Measurements from ENCODE around the gene NEB.
A peak's percentile ranks its signal among the peaks of the same experiment; 100 is the strongest.

Gene NEB

GRCh38 chr2:151777487-151777886 lies 43.2 kb upstream of the NEB start:
- no peak for DNase-seq (ENCODE audit: low read depth)
- no peak overlapping the region for H3K4me3 ChIP-seq (ENCODE audit: low read depth, low read length)
- TF ChIP-seq, protein P1, sequence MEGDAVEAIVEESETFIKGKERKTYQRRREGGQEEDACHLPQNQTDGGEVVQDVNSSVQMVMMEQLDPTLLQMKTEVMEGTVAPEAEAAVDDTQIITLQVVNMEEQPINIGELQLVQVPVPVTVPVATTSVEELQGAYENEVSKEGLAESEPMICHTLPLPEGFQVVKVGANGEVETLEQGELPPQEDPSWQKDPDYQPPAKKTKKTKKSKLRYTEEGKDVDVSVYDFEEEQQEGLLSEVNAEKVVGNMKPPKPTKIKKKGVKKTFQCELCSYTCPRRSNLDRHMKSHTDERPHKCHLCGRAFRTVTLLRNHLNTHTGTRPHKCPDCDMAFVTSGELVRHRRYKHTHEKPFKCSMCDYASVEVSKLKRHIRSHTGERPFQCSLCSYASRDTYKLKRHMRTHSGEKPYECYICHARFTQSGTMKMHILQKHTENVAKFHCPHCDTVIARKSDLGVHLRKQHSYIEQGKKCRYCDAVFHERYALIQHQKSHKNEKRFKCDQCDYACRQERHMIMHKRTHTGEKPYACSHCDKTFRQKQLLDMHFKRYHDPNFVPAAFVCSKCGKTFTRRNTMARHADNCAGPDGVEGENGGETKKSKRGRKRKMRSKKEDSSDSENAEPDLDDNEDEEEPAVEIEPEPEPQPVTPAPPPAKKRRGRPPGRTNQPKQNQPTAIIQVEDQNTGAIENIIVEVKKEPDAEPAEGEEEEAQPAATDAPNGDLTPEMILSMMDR (conservative IDR thresholded peaks at IDR 0.05; ENCODE audit: low read depth, low read length), result peak; percentile 43

DNA sequence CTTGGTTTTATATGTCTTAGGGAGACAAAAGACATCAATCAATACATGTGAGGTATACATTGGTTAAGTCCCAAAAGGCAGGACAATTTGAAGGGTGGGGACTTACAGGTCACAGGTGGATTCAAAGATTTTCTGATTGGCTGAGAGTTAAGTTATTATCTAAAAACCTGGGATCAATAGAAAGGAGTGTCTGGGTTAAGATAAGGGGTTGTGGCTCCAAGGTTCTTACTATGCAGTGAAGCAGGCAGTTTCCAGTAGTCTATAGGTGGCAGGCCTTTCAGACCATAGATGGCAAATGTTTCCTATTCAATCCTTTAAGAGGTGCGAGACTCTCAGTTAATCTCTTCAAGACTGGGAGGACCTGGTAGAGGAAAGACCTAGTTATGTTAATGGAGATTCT lies 42.1 kb upstream of the NEB start:
- H3K4me3 ChIP-seq (ENCODE audit: low read depth, low read length), result no peak overlapping the region
- TF ChIP-seq, protein P1 (conservative IDR thresholded peaks at IDR 0.05; ENCODE audit: low read depth, low read length), result no peak

DNA sequence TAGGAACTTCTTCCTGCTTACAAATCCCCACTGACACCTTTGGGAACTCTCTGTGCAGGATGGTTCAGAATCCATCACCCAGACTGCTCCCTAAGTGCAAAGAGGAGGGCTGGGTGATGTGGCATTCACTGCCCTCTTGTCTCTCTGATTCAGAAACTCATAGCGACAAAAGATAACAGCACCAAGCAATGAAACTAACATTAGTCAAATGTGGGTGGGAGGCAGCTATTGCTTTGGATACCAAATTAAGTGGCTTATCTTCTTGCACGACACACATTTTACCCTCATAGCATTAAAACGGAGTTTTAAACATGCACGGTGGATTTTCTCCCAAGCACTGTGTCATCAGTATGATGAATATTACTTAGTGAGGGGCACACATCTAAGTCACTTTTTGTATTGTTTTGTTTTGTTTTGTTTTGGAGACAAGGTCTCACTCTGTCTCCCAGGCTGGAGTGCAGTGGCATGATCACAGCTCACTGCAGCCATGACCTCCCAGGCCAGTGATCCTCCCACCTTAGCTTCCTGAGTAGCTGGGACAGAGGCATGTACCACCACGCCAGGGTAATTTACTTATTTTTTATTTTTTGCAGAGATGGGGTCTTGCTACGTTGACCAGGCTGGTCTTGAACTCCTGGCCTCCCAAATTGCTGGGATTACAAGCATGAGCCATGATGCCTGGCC lies 40.9 kb upstream of the NEB start:
- DNase-seq (ENCODE audit: low read depth), result no peak
- TF ChIP-seq, protein P1 (conservative IDR thresholded peaks at IDR 0.05; ENCODE audit: low read depth, low read length), result no peak
- no peak overlapping the region for H3K4me3 ChIP-seq (ENCODE audit: low read depth, low read length)

More for the DNA sequence above, 42.1 kb upstream of the NEB start:
- DNase-seq (ENCODE audit: low read depth), result no peak

DNA sequence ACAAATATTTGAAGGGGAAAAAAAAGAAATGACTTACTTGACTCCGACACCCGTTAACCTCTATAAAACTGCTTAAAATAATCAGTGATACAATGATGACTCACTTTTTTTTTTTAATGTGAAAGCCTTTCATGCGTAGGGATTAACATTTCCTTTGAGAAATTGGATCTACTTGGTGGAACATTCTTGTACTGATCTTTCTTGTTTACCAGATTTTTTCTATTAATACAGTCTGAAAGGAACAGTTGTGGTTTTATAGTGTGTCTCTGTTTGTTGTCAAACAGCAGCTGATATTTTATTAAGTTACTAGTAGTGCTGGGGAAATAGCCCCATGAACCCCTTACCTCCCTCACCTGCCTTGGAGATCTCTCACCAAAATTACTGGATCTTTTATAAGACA lies 40.2 kb upstream of the NEB start:
- DNase-seq (ENCODE audit: low read depth), result peak; percentile 79
- TF ChIP-seq, protein P1 (conservative IDR thresholded peaks at IDR 0.05; ENCODE audit: low read depth, low read length), result no peak
- H3K4me3 ChIP-seq (ENCODE audit: low read depth, low read length), result no peak overlapping the region

- H3K4me3 ChIP-seq (ENCODE audit: low read depth, low read length), result no peak overlapping the region
- no peak for DNase-seq (ENCODE audit: low read depth)
- TF ChIP-seq, protein P1 (conservative IDR thresholded peaks at IDR 0.05; ENCODE audit: low read depth, low read length), result no peak
Measured at GRCh38 chr2:151771599-151772358, 37.5 kb upstream of the NEB start.

GRCh38 chr2:151770995-151771394 lies 36.7 kb upstream of the NEB start:
- TF ChIP-seq, protein P1 (conservative IDR thresholded peaks at IDR 0.05; ENCODE audit: low read depth, low read length), result no peak
- no peak for DNase-seq (ENCODE audit: low read depth)
- H3K4me3 ChIP-seq (ENCODE audit: low read depth, low read length), result no peak overlapping the region

Data from choroid plexus epithelial cell (primary cell).